GM12874 (cell line): Measurements from ENCODE around the gene TIMM23.
"Not testable (repeated sequence)": the region's sequence is repeated elsewhere in the genome, so short reads cannot be mapped to it uniquely, and the experiment has no call there.

Experiments
- CTCF ChIP-seq: IDR thresholded peaks from 2 replicates; pipeline ENCODE4 v1.5.1; 2011; ENCODE audit warnings: low read depth, mild to moderate bottlenecking, control low read depth, low read length, moderate library complexity; ENCODE audit not compliant: insufficient read depth

TIMM23 gene

GRCh38 chr10:45972106-45972812, at the start of gene TIMM23:
Gene TIMM23 (plus strand): TSS chr10:45972489. CDS start chr10:45972625, 136 bp downstream.
- not testable (repeated sequence) for TF ChIP-seq CTCF

- no peak for TF ChIP-seq CTCF
Measured at GRCh38 chr10:45997557-45997956, 25.3 kb downstream of the TIMM23 start.

GRCh38 chr10:45997994-45998763, 25.9 kb downstream of the TIMM23 start:
- no peak for TF ChIP-seq CTCF

- TF ChIP-seq CTCF, result no peak
Measured at GRCh38 chr10:46000538-46000937, 28.2 kb downstream of the TIMM23 start.

- no peak for TF ChIP-seq CTCF
Measured at GRCh38 chr10:46001187-46001756, 29.0 kb downstream of the TIMM23 start.

- no peak for TF ChIP-seq CTCF
Measured at GRCh38 chr10:46002916-46003693, 30.8 kb downstream of the TIMM23 start.

- TF ChIP-seq CTCF, result no peak
Measured at GRCh38 chr10:46004963-46005362, 32.7 kb downstream of the TIMM23 start.
